PC-3 (cell line): ENCODE measurements around the gene RNF114.

ENCODE experiments used
- CTCF ChIP-seq: fragments of 300-600 bp; sonication (generic); conservative IDR thresholded peaks from 2 replicates; pipeline ENCODE4 v1.5.1; 2017; ENCODE audit warnings: antibody characterized with exemption, low read depth, mild to moderate bottlenecking, low read length
- EZH2 ChIP-seq: fragments of 300-600 bp; sonication (generic); IDR thresholded peaks from one replicate; pipeline ENCODE4 v1.6.1; 2017; ENCODE audit warnings: antibody characterized with exemption, mild to moderate bottlenecking, low read length; ENCODE audit not compliant: unreplicated experiment
- EZH2phosphoT487 ChIP-seq: fragments of 300-600 bp; sonication (generic); IDR thresholded peaks from 2 replicates; pipeline ENCODE4 v1.6.1; 2018; ENCODE audit warnings: mild to moderate bottlenecking, antibody characterized with exemption, low read length, borderline replicate concordance

- TF ChIP-seq CTCF (no peak), EZH2phosphoT487 (no peak), EZH2 (no peak)
These were observed 45.5 kb upstream of the RNF114 start for GRCh38 chr20:49890471-49891361.
